Cardiac fibroblast (primary cell): ENCODE data around the gene NRXN3.

Source experiments
- DNase-seq, 2 donors: peaks; one replicate each; pipeline versions ENCODE4 v3.0.0 to v3.0.0-alpha.2; 2010; ENCODE audit warnings: low read depth in 2 of 2
- H3K4me3 ChIP-seq, 2 donors: replicated peaks in 1 of 2; 1 replicate in 1 of 2; 2 replicates in 1 of 2; pipeline ENCODE4 v1.5.1; 2011; ENCODE audit warnings: low read depth in 2 of 2, low read length in 2 of 2, mild to moderate bottlenecking in 2 of 2, moderate library complexity in 1 of 2
- CTCF ChIP-seq: IDR thresholded peaks from one replicate; pipeline ENCODE4 v1.5.1; 2011; ENCODE audit warnings: low read depth, mild to moderate bottlenecking, low read length, inconsistent platforms

Gene NRXN3

GRCh38 chr14:78985668-78986381 is 815.7 kb downstream of the NRXN3 start:
- no peak for TF ChIP-seq CTCF
- peak in 1 of 2 donors; percentile 37 for DNase-seq
- no peak overlapping the region for H3K4me3 ChIP-seq

GRCh38 chr14:78986989-78987388 is 816.8 kb downstream of the NRXN3 start:
- no peak overlapping the region for H3K4me3 ChIP-seq
- no peak for DNase-seq
- TF ChIP-seq CTCF, result no peak

- H3K4me3 ChIP-seq, result no peak overlapping the region
- TF ChIP-seq CTCF, result no peak
- no peak for DNase-seq
These were observed 819.0 kb downstream of the NRXN3 start for GRCh38 chr14:78989221-78989620.

GRCh38 chr14:78992867-78993266 is 822.7 kb downstream of the NRXN3 start:
- DNase-seq, result no peak
- TF ChIP-seq CTCF, result no peak
- no peak overlapping the region for H3K4me3 ChIP-seq

- DNase-seq, result peak; percentile 51 to 67
- TF ChIP-seq CTCF, result no peak
- no peak overlapping the region for H3K4me3 ChIP-seq
These were observed 827.6 kb downstream of the NRXN3 start for GRCh38 chr14:78997811-78998210.

- no peak overlapping the region for H3K4me3 ChIP-seq
- no peak for TF ChIP-seq CTCF
- no peak for DNase-seq
These were observed 839.1 kb downstream of the NRXN3 start for GRCh38 chr14:79009286-79009685.
